Measurements from ENCODE around the gene MYO1D.

GRCh38 chr17:32541640-32542039 is 335.3 kb downstream of the MYO1D start:
- TF ChIP-seq CTCF (conservative IDR thresholded peaks at IDR 0.05; ENCODE audit: low read depth, low read length), result no peak
- no peak for TF ChIP-seq EZH2 (IDR thresholded peaks at IDR 0.05; ENCODE audit: low read length, unreplicated experiment)
- no peak for TF ChIP-seq EZH2phosphoT487 (IDR thresholded peaks at IDR 0.05; ENCODE audit: borderline replicate concordance, low read length)
